Endodermal cell (in vitro differentiated cells): ENCODE measurements around the gene ZKSCAN1. TPM values are rescaled to one million over a fixed set of nuclear protein-coding genes. Genes with fewer than 3 reads are reported as not detected.
A peak's percentile ranks its signal among the peaks of the same experiment; 100 is the strongest.

ENCODE experiments used
- DNase-seq: peaks from one replicate; pipeline ENCODE4 v3.0.0-alpha.2; 2017
- H3K27ac ChIP-seq: 2 replicates; pipeline ENCODE4 v1.5.1; 2013; ENCODE audit warnings: mild to moderate bottlenecking, low read depth, low read length, moderate library complexity
- H3K27me3 ChIP-seq: 2 replicates; pipeline ENCODE4 v1.6.1; 2013; ENCODE audit warnings: mild to moderate bottlenecking, low read length, moderate library complexity; ENCODE audit not compliant: insufficient read depth, control insufficient read depth, poor library complexity, severe bottlenecking
- H3K36me3 ChIP-seq: 2 replicates; pipeline ENCODE4 v1.7.0; 2013; ENCODE audit warnings: mild to moderate bottlenecking, low read length, moderate library complexity; ENCODE audit not compliant: control insufficient read depth, insufficient read depth
- H3K4me1 ChIP-seq: one replicate; pipeline ENCODE4 v1.7.0; 2013; ENCODE audit warnings: low read length; ENCODE audit not compliant: control insufficient read depth, insufficient read depth
- H3K4me3 ChIP-seq: 2 replicates; pipeline ENCODE4 v1.5.1; 2013; ENCODE audit warnings: mild to moderate bottlenecking, low read length, moderate library complexity
- H3K9ac ChIP-seq: 2 replicates; pipeline ENCODE4 v1.6.1; 2013; ENCODE audit warnings: mild to moderate bottlenecking, low read length, moderate library complexity; ENCODE audit not compliant: poor library complexity, severe bottlenecking; ENCODE audit errors: extremely low read depth
- H3K9me3 ChIP-seq: 2 replicates; pipeline ENCODE4 v1.6.1; 2013; ENCODE audit warnings: mild to moderate bottlenecking, low read length, moderate library complexity; ENCODE audit not compliant: control insufficient read depth
- H3K27ac Mint-ChIP-seq: 2 replicates; pipeline ENCODE4 v1.8.0; 2020; ENCODE audit warnings: mixed read lengths
- H3K27me3 Mint-ChIP-seq: 2 replicates; pipeline ENCODE4 v1.8.0; 2021; ENCODE audit warnings: mild to moderate bottlenecking, mixed read lengths; ENCODE audit not compliant: insufficient read depth
- H3K36me3 Mint-ChIP-seq: 2 replicates; pipeline ENCODE4 v1.8.0; 2020; ENCODE audit warnings: low read depth, mixed read lengths
- H3K4me1 Mint-ChIP-seq: 2 replicates; pipeline ENCODE4 v1.8.0; 2020; ENCODE audit warnings: mixed read lengths
- H3K4me3 Mint-ChIP-seq: 2 replicates; pipeline ENCODE4 v1.8.0; 2020; ENCODE audit warnings: mild to moderate bottlenecking, moderate library complexity, mixed read lengths
- H3K9me3 Mint-ChIP-seq: 2 replicates; pipeline ENCODE4 v1.8.0; 2020; ENCODE audit warnings: mild to moderate bottlenecking, mixed read lengths
- WGBS, 2 experiments: methylation state at CpG; one replicate each; pipeline versions ENCODE4 v1.1.5 to v1.1.7; 2013; ENCODE audit warnings: missing lambda C conversion rate in 2 of 2, mixed read lengths in 1 of 2; ENCODE audit not compliant: insufficient coverage in 1 of 2, insufficient read length in 1 of 2; 5-methylcytosine and 5-hydroxymethylcytosine counted together
- total RNA-seq, 2 donors: library from RNA; stranded (reverse); fragmentation: NEBNext Ultra II Directional in 1 of 2; extraction: Animal tissue kit (Norgen Biotek cat#: 25700) in 1 of 2; gene quantifications; 2 replicates in 1 of 2; 3 replicates in 1 of 2; pipeline ENCODE4 v1.2.1, GENCODE V29; 2021
- TF ChIP-seq, protein P1 (sequence below): fragments of 200-600 bp; sonication (generic); conservative IDR thresholded peaks from 2 replicates; pipeline ENCODE4 v1.5.0; 2021; ENCODE audit warnings: antibody characterized with exemption, mild to moderate bottlenecking

Gene ZKSCAN1
- total RNA-seq, 2 donors from 2014 or later = 57.1 to 68.0 TPM

DNA sequence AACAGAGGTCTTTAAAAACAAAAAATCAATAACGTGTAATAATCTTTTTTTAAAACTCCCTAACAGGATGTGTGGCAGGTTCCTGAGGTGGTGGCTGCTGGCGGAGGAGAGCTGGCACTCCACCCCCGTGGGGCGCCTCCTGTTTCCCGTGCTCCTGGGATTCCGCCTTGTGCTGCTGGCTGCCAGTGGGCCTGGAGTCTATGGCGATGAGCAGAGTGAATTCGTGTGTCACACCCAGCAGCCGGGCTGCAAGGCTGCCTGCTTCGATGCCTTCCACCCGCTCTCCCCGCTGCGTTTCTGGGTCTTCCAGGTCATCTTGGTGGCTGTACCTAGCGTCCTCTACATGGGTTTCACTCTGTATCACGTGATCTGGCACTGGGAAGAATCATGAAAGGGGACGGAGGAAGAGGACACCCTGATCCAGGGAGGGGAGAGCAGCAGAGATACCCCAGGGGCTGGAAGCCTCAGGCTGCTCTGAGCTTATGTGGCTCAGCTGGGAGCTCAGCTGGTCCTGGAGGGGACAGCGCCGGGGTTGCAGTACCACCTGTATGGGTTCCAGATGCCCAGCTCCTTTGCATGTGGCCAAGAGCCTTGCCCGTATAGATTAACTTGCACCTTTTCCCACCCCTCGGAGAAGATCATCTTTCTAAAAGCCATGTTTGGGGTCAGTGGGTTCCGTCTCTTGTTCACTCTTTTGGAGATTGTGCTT lies 22.9 kb upstream of the ZKSCAN1 start:
- Histone ChIP-seq H3K9ac (no peak overlapping the region), H3K9me3 (no peaks in the 10 kb centered on the region), H3K4me3 (no peak overlapping the region), H3K27me3 (peaks cover 10% of the 10 kb centered on the region), H3K4me1 (no peaks in the 10 kb centered on the region), H3K36me3 (no peaks in the 10 kb centered on the region), H3K27ac (no peak overlapping the region)
- 86 to 91% methylated on average over 15 to 21 of the region's 21 CpGs for WGBS, 2 experiments
- H3K9me3 Mint-ChIP-seq = no peaks in the 10 kb centered on the region
- H3K36me3 Mint-ChIP-seq = no peaks in the 10 kb centered on the region
- no peak overlapping the region for H3K27ac Mint-ChIP-seq
- no peak overlapping the region for H3K4me3 Mint-ChIP-seq
- H3K4me1 Mint-ChIP-seq = peaks cover 2% of the 10 kb centered on the region
- peaks cover 16% of the 10 kb centered on the region for H3K27me3 Mint-ChIP-seq
- DNase-seq = no peak
- TF ChIP-seq, protein P1, sequence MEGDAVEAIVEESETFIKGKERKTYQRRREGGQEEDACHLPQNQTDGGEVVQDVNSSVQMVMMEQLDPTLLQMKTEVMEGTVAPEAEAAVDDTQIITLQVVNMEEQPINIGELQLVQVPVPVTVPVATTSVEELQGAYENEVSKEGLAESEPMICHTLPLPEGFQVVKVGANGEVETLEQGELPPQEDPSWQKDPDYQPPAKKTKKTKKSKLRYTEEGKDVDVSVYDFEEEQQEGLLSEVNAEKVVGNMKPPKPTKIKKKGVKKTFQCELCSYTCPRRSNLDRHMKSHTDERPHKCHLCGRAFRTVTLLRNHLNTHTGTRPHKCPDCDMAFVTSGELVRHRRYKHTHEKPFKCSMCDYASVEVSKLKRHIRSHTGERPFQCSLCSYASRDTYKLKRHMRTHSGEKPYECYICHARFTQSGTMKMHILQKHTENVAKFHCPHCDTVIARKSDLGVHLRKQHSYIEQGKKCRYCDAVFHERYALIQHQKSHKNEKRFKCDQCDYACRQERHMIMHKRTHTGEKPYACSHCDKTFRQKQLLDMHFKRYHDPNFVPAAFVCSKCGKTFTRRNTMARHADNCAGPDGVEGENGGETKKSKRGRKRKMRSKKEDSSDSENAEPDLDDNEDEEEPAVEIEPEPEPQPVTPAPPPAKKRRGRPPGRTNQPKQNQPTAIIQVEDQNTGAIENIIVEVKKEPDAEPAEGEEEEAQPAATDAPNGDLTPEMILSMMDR = no peak

DNA sequence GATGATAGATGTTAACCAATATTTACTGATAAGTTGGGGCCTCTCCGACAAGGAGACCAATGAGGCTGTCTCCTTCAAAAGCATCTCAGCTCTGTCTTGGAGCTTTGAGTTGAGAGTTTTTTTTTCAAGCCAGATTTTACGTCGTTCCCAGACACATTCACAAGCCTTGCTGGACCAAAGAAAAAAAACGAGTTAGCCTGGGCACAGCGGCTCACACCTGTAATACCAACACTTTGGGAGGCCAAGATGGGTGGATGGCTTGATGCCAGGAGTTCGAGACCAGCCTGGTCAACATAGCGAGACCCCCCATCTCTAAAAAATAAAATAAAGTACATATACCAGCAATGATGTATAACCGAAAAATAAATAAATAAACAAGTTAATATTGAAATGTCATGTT lies 20.6 kb upstream of the ZKSCAN1 start:
- Mint-ChIP-seq H3K4me1 (peaks cover 2% of the 10 kb centered on the region), H3K27ac (no peak overlapping the region)
- TF ChIP-seq, protein P1 = no peak

DNA sequence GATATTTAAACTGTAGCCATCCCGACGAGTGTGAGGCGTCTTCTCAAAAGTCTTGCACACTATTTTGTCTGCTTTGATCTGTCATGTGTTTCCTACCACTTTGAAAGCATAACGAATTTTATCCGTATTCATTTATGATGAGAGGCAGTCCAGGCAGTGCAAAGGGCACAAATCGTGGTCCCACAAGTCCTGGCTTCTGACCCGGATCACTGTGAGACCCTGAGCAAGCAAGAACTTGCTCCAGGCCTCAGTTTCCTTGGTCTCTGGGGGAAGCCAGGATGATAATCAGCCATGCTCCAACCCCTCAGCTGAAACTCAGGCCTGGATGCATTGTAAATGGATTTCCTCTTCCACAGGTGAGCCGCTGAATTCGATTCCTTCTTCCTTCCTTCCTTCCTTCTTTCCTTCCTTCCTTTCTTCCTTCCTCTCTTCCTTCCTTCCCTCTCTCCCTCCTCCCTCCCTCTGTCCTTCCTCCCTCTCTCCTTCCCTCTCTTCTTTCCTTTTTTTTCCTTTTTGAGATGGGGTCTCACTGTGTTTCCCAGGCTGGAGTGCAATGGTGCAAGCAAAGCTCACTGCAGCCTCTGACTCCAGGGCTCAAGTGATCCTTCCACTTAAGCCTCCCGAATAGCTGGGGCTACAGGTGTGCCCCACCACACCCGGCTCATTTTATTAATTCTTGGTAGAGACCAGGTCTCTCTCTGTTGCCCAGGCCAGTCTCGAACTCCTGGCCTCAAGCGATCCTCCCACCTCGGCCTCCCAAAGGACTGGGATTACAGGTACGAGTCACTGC lies 18.4 kb upstream of the ZKSCAN1 start:
- Histone ChIP-seq H3K4me1 (no peaks in the 10 kb centered on the region), H3K27ac (no peak overlapping the region), H3K27me3 (no peaks in the 10 kb centered on the region), H3K9ac (no peak overlapping the region), H3K9me3 (no peaks in the 10 kb centered on the region), H3K36me3 (no peaks in the 10 kb centered on the region), H3K4me3 (no peak overlapping the region)
- 89 to 92% methylated on average over 11 to 15 of the region's 15 CpGs for WGBS, 2 experiments
- Mint-ChIP-seq H3K36me3 (no peaks in the 10 kb centered on the region), H3K27me3 (peaks cover 2% of the 10 kb centered on the region), H3K27ac (peak overlapping the region; percentile 79), H3K9me3 (no peaks in the 10 kb centered on the region), H3K4me3 (peak overlapping the region; percentile 49), H3K4me1 (peaks cover 2% of the 10 kb centered on the region)
- TF ChIP-seq, protein P1 = no peak
- DNase-seq = no peak

More for the DNA sequence above, 20.6 kb upstream of the ZKSCAN1 start:
- no peak overlapping the region for H3K27ac ChIP-seq
- no peaks in the 10 kb centered on the region for H3K36me3 ChIP-seq
- no peaks in the 10 kb centered on the region for H3K9me3 ChIP-seq
- H3K27me3 Mint-ChIP-seq = peaks cover 7% of the 10 kb centered on the region
- no peaks in the 10 kb centered on the region for H3K36me3 Mint-ChIP-seq
- WGBS, 2 experiments = 86 to 89% methylated on average over 5 to 6 of the region's 8 CpGs
- H3K4me3 Mint-ChIP-seq = no peak overlapping the region
- no peaks in the 10 kb centered on the region for H3K9me3 Mint-ChIP-seq
- H3K4me3 ChIP-seq = no peak overlapping the region
- peaks cover 7% of the 10 kb centered on the region for H3K27me3 ChIP-seq
- no peaks in the 10 kb centered on the region for H3K4me1 ChIP-seq
- no peak for DNase-seq
- H3K9ac ChIP-seq = no peak overlapping the region
